SK-N-MC (cell line): ENCODE data around the gene NOP14.

Source experiments
- EZH2 ChIP-seq: fragments of 200-600 bp; sonication (generic); IDR thresholded peaks from one replicate; pipeline ENCODE4 v1.6.1; 2017; ENCODE audit warnings: antibody characterized with exemption
- FOXP2 ChIP-seq: optimal IDR thresholded peaks from 2 replicates; pipeline ENCODE3; 2011; ENCODE audit warnings: mild to moderate bottlenecking, moderate library complexity; ENCODE audit not compliant: insufficient read depth; ENCODE audit errors: extremely low read length, control extremely low read depth
- POLR2AphosphoS5 ChIP-seq: IDR thresholded peaks from 2 replicates; pipeline ENCODE4 v1.6.1; 2012; ENCODE audit warnings: mild to moderate bottlenecking, low read depth, low read length, borderline replicate concordance

DNA sequence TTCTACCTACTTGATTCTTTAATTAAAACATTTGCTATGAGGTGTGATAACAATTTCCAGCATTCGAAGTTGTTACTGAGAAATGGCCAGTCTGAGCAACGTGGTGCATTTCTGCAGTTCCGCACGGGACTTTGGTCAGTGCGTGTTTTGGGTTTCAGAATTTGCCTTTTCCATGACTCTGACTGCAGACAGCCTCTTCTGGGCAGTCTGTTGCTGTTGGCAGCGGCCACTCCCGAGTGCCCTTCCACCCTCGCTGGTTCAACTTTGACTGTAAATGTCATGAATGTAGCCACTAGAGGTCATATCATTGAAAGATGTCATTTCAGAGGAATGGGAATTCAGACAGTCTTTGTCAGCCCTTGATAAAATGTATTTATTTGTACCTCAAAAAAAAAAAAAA is 53.6 kb downstream of the NOP14 start:
- TF ChIP-seq POLR2AphosphoS5 (no peak), EZH2 (no peak), FOXP2 (no peak)
